ENCODE results near the gene TBP.
A peak's percentile ranks its signal among the peaks of the same experiment; 100 is the strongest.

DNA sequence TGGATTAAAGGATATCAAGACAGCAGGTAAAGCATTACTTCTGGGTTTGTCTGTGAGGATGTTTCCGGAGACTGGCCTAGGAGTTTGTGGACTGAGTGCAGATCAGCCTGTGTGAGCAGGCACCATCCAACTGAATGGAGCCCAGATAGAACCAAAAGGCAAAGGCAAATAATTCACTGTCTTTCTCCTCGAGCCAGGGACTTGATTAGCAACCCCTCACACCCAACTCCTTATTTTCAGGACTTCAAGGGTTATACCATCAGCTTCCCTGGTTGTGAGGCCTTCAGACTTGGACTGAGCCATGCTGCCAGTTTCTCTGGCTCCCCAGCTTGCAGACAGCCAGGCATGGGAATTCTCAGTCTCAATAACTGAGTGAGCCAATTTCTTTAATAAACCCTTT is 20.4 kb upstream of the TBP start:
- TF ChIP-seq, protein P1, sequence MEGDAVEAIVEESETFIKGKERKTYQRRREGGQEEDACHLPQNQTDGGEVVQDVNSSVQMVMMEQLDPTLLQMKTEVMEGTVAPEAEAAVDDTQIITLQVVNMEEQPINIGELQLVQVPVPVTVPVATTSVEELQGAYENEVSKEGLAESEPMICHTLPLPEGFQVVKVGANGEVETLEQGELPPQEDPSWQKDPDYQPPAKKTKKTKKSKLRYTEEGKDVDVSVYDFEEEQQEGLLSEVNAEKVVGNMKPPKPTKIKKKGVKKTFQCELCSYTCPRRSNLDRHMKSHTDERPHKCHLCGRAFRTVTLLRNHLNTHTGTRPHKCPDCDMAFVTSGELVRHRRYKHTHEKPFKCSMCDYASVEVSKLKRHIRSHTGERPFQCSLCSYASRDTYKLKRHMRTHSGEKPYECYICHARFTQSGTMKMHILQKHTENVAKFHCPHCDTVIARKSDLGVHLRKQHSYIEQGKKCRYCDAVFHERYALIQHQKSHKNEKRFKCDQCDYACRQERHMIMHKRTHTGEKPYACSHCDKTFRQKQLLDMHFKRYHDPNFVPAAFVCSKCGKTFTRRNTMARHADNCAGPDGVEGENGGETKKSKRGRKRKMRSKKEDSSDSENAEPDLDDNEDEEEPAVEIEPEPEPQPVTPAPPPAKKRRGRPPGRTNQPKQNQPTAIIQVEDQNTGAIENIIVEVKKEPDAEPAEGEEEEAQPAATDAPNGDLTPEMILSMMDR (IDR thresholded peaks at IDR 0.05; ENCODE audit: insufficient read depth, low read length), result no peak
- TF ChIP-seq, protein P2, sequence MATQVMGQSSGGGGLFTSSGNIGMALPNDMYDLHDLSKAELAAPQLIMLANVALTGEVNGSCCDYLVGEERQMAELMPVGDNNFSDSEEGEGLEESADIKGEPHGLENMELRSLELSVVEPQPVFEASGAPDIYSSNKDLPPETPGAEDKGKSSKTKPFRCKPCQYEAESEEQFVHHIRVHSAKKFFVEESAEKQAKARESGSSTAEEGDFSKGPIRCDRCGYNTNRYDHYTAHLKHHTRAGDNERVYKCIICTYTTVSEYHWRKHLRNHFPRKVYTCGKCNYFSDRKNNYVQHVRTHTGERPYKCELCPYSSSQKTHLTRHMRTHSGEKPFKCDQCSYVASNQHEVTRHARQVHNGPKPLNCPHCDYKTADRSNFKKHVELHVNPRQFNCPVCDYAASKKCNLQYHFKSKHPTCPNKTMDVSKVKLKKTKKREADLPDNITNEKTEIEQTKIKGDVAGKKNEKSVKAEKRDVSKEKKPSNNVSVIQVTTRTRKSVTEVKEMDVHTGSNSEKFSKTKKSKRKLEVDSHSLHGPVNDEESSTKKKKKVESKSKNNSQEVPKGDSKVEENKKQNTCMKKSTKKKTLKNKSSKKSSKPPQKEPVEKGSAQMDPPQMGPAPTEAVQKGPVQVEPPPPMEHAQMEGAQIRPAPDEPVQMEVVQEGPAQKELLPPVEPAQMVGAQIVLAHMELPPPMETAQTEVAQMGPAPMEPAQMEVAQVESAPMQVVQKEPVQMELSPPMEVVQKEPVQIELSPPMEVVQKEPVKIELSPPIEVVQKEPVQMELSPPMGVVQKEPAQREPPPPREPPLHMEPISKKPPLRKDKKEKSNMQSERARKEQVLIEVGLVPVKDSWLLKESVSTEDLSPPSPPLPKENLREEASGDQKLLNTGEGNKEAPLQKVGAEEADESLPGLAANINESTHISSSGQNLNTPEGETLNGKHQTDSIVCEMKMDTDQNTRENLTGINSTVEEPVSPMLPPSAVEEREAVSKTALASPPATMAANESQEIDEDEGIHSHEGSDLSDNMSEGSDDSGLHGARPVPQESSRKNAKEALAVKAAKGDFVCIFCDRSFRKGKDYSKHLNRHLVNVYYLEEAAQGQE (IDR thresholded peaks at IDR 0.05; ENCODE audit: insufficient replicate concordance, low read depth), result no peak
- no peak for TF ChIP-seq SPI1 (IDR thresholded peaks at IDR 0.05; ENCODE audit: borderline replicate concordance, low read depth)
- no peak for TF ChIP-seq GABPA (IDR thresholded peaks at IDR 0.05; ENCODE audit: low read depth)
- peak; percentile 37; the same call in 1 of the 2 replicates for TF ChIP-seq POLR2AphosphoS5 (IDR thresholded peaks at IDR 0.05; ENCODE audit: low read depth)
